Tibial nerve (tissue), 4 donors: ENCODE results near the gene PTPRD. TPM values are rescaled to one million over a fixed set of nuclear protein-coding genes. Genes with fewer than 3 reads are reported as not detected.

Experiments
- DNase-seq, 2 donors: peaks; one replicate each; pipeline ENCODE4 v3.0.0-alpha.2; 2019; ENCODE audit warnings: low spot score in 2 of 2
- H3K27ac ChIP-seq, 4 donors: fragments of 200-600 bp; sonication (generic) in 3 of 4; one replicate each; pipeline ENCODE4 v1.5.1; 2017 to 2019; ENCODE audit warnings: mild to moderate bottlenecking in 1 of 4
- H3K27me3 ChIP-seq, 2 donors: fragments of 200-600 bp; sonication (generic) in 1 of 2; one replicate each; pipeline versions ENCODE4 v1.5.1 to v1.6.0; 2017 to 2019
- H3K36me3 ChIP-seq, 3 donors: fragments of 200-600 bp; sonication (generic); one replicate each; pipeline ENCODE4 v1.5.1; 2018 to 2019
- H3K4me1 ChIP-seq, 4 donors: fragments of 200-600 bp; sonication (generic) in 3 of 4; one replicate each; pipeline ENCODE4 v1.5.1; 2017 to 2019
- H3K4me3 ChIP-seq, 4 donors: fragments of 200-600 bp; sonication (generic) in 3 of 4; one replicate each; pipeline ENCODE4 v1.5.1; 2017 to 2019; ENCODE audit warnings: mild to moderate bottlenecking in 1 of 4, moderate library complexity in 1 of 4
- H3K9me3 ChIP-seq, 4 donors: fragments of 200-600 bp; sonication (generic) in 3 of 4; one replicate each; pipeline ENCODE4 v1.5.1; 2017 to 2019
- CTCF ChIP-seq, 5 experiments: fragments of 200-600 bp in 3 of 5; fragments of 450-650 bp in 2 of 5; sonication (generic) in 3 of 5; IDR thresholded peaks; one replicate each; pipeline ENCODE4 v1.5.1; 2016 to 2019; ENCODE audit warnings: antibody characterized with exemption in 5 of 5, mild to moderate bottlenecking in 3 of 5, moderate library complexity in 2 of 5
- EP300 ChIP-seq, 2 donors: sonication (generic); formaldehyde crosslinking; IDR thresholded peaks; one replicate each; pipeline ENCODE4 v1.6.1; 2017; ENCODE audit warnings: antibody characterized with exemption in 2 of 2, mild to moderate bottlenecking in 1 of 2
- POLR2A ChIP-seq, 2 donors: fragments of 450-650 bp; IDR thresholded peaks; one replicate each; pipeline ENCODE4 v1.6.1; 2017; ENCODE audit warnings: antibody characterized with exemption in 2 of 2, mild to moderate bottlenecking in 2 of 2, moderate library complexity in 2 of 2
- WGBS, 2 donors: methylation state at CpG; one replicate each; pipeline ENCODE4 v1.1.5; 2018; 5-methylcytosine and 5-hydroxymethylcytosine counted together
- total RNA-seq, 4 donors: library from RNA; depleted of rRNA; stranded (reverse); fragments of >200 nt; gene quantifications; one replicate each; pipeline ENCODE4 v1.1.0, GENCODE V29; 2016

PTPRD gene
- total RNA-seq, 4 donors from 2014 or later, result 1.7 to 13.2 (median 5.1) TPM

DNA sequence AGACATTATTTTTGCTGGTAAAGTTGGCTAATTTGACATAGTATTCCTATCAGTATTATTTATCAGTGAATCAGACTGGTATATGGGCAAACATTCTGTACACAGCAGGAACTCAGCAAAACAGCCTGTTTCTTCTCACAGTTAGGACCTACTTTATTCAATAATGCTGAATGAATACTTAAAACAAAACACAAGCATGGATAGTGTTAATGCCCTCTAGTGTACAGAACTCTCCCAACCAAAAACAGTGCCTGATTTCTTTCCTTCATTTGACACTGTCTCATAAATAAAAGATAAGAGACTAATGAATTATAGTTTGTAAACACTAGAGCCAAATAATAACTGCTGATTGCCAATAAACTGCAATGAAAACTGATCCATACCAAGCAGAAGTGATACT, 1113.3 kb downstream of the PTPRD start:
- H3K27ac ChIP-seq, result no peak overlapping the region
- no peaks in the 10 kb centered on the region for H3K27me3 ChIP-seq
- DNase-seq, result no peak
- H3K4me3 ChIP-seq, result no peak overlapping the region
- H3K9me3 ChIP-seq, result peaks cover 0 to 16% (median 0%) of the 10 kb centered on the region in 4 donors
- no peaks in the 10 kb centered on the region for H3K4me1 ChIP-seq
- no peak for TF ChIP-seq CTCF (IDR thresholded peaks at IDR 0.05)
- TF ChIP-seq POLR2A (IDR thresholded peaks at IDR 0.05), result no peak
- no peak for TF ChIP-seq EP300 (IDR thresholded peaks at IDR 0.05)
- H3K36me3 ChIP-seq, result no peaks in the 10 kb centered on the region

DNA sequence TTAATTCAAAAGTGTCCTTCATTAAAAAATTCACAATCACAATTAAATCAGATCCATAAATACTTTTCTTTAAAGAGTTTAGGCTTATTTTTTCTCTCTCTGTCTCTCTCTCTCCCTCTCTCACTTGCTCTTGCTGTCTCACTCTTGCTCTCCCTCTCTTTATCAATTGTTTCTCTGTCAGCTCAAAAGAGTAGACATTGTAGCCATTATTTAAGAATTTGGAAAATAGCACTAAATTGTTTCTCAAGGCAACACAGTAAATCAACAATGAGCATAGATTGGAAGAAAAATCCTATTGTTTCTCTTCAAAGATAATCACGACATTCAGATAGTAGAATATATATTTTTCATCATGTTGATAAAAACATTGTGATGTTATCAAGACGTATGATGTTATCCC, 1114.0 kb downstream of the PTPRD start:
- Histone ChIP-seq H3K27me3 (no peaks in the 10 kb centered on the region), H3K4me3 (no peak overlapping the region), H3K27ac (no peak overlapping the region), H3K4me1 (no peaks in the 10 kb centered on the region), H3K9me3 (peaks cover 0 to 16% (median 2%) of the 10 kb centered on the region in 4 donors), H3K36me3 (no peaks in the 10 kb centered on the region)
- no peak for DNase-seq
- WGBS, 2 donors, result 42 to 50% methylated on average over 2 of the region's 2 CpGs
- TF ChIP-seq EP300 (IDR thresholded peaks at IDR 0.05), result no peak
- TF ChIP-seq POLR2A (IDR thresholded peaks at IDR 0.05), result no peak
- TF ChIP-seq CTCF (IDR thresholded peaks at IDR 0.05), result no peak

DNA sequence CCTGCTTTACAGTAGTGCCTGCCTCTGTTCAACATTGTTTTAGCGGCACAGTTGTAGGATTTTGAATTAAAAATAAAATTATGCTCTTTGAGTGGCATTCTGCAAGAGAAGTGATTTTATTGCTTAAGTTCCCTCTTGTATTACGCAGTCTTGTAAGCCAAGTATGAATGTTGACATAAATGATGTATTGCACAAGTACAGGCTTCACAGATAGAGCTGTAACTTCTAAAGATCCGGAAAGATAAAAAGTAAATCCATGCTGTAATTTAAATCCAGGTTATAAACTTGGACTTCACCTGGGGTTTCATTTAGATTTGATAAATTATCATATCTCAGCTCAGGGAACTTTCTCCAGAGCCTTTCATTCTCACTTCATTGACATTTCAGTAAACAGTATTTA, 1114.7 kb downstream of the PTPRD start:
- 59 to 74% methylated on average over 3 of the region's 3 CpGs for WGBS, 2 donors
- Histone ChIP-seq H3K9me3 (peaks cover 0 to 16% (median 2%) of the 10 kb centered on the region in 4 donors), H3K36me3 (no peaks in the 10 kb centered on the region), H3K27me3 (no peaks in the 10 kb centered on the region), H3K4me1 (no peaks in the 10 kb centered on the region), H3K27ac (no peak overlapping the region), H3K4me3 (no peak overlapping the region)
- DNase-seq, result no peak
- no peak for TF ChIP-seq POLR2A (IDR thresholded peaks at IDR 0.05)
- no peak for TF ChIP-seq CTCF (IDR thresholded peaks at IDR 0.05)
- no peak for TF ChIP-seq EP300 (IDR thresholded peaks at IDR 0.05)

GRCh38 chr9:9494336-9494735, 1118.5 kb downstream of the PTPRD start:
- H3K4me3 ChIP-seq, result no peak overlapping the region
- WGBS, 2 donors, result 60 to 99% methylated on average over 3 of the region's 3 CpGs
- H3K27me3 ChIP-seq, result no peaks in the 10 kb centered on the region
- no peaks in the 10 kb centered on the region for H3K36me3 ChIP-seq
- TF ChIP-seq CTCF (IDR thresholded peaks at IDR 0.05) (no peak), POLR2A (IDR thresholded peaks at IDR 0.05) (no peak), EP300 (IDR thresholded peaks at IDR 0.05) (no peak)
- no peak for DNase-seq
- H3K27ac ChIP-seq, result no peak overlapping the region
- peaks cover 0 to 16% (median 3%) of the 10 kb centered on the region in 4 donors for H3K9me3 ChIP-seq
- H3K4me1 ChIP-seq, result no peaks in the 10 kb centered on the region

DNA sequence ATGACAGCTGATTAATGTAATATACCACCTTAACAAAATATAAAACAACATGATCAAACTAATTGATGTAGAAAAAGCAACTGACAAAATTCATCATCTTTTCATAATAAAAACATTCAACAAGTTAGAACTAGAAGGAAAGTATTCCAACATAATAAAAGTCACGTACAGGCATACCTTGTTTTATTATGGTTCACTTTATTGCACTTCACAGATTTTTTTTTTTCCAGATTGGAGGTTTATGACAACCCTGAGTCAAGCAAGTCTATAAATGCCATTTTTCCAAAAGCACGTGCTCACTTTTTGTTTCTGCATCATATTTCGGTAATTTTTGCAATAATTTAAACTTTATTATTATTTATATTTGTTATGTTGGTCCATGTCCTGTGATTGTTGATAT, 1120.3 kb downstream of the PTPRD start:
- H3K27ac ChIP-seq, result no peak overlapping the region
- no peaks in the 10 kb centered on the region for H3K4me1 ChIP-seq
- H3K4me3 ChIP-seq, result no peak overlapping the region
- no peaks in the 10 kb centered on the region for H3K36me3 ChIP-seq
- no peak for DNase-seq
- H3K9me3 ChIP-seq, result peaks cover 0 to 16% (median 3%) of the 10 kb centered on the region in 4 donors
- H3K27me3 ChIP-seq, result no peaks in the 10 kb centered on the region
- TF ChIP-seq CTCF (IDR thresholded peaks at IDR 0.05) (no peak), POLR2A (IDR thresholded peaks at IDR 0.05) (no peak), EP300 (IDR thresholded peaks at IDR 0.05) (no peak)
- 80 to 92% methylated on average over 3 of the region's 3 CpGs for WGBS, 2 donors
